BLaER1 (cell line): Measurements from ENCODE around the gene KRT81.
"Not testable (repeated sequence)": the region's sequence is repeated elsewhere in the genome, so short reads cannot be mapped to it uniquely, and the experiment has no call there.

Experiments
- H3K27ac ChIP-seq: shearing (Covaris generic); formaldehyde crosslinking; 2 replicates; pipeline ENCODE4 v1.8.1; 2022
- H3K27me3 ChIP-seq: shearing (Covaris generic); formaldehyde crosslinking; 2 replicates; pipeline ENCODE4 v1.8.1; 2022
- H3K36me3 ChIP-seq: shearing (Covaris generic); formaldehyde crosslinking; 2 replicates; pipeline ENCODE4 v1.8.1; 2022
- H3K4me1 ChIP-seq: shearing (Covaris generic); formaldehyde crosslinking; 2 replicates; pipeline ENCODE4 v1.8.1; 2022
- H3K4me2 ChIP-seq: shearing (Covaris generic); formaldehyde crosslinking; 2 replicates; pipeline ENCODE4 v1.8.1; 2022
- H3K4me3 ChIP-seq: shearing (Covaris generic); formaldehyde crosslinking; 2 replicates; pipeline ENCODE4 v1.8.1; 2022
- H3K9ac ChIP-seq: shearing (Covaris generic); formaldehyde crosslinking; 2 replicates; pipeline ENCODE4 v1.8.1; 2022
- H3K9me3 ChIP-seq: shearing (Covaris generic); formaldehyde crosslinking; 2 replicates; pipeline ENCODE4 v1.8.1; 2022
- H4K20me1 ChIP-seq: shearing (Covaris generic); formaldehyde crosslinking; 2 replicates; pipeline ENCODE4 v1.8.1; 2022
- Cebpa-rat ChIP-seq: shearing (Covaris generic); IDR thresholded peaks from 2 replicates; pipeline ENCODE4 v1.8.1; 2022

KRT81 gene

GRCh38 chr12:52300796-52301691 lies 9.7 kb upstream of the KRT81 start:
- no peak for TF ChIP-seq Cebpa-rat
- Histone ChIP-seq H4K20me1 (no peaks in the 10 kb centered on the region), H3K36me3 (no peaks in the 10 kb centered on the region), H3K27ac (no peak overlapping the region), H3K27me3 (no peaks in the 10 kb centered on the region), H3K9ac (no peak overlapping the region), H3K4me3 (no peak overlapping the region), H3K9me3 (no peaks in the 10 kb centered on the region), H3K4me2 (no peak overlapping the region), H3K4me1 (peaks cover 16% of the 10 kb centered on the region)

- Histone ChIP-seq H3K27me3 (no peaks in the 10 kb centered on the region), H4K20me1 (no peaks in the 10 kb centered on the region), H3K9ac (no peak overlapping the region), H3K4me1 (no peaks in the 10 kb centered on the region), H3K4me3 (no peak overlapping the region), H3K9me3 (no peaks in the 10 kb centered on the region), H3K36me3 (no peaks in the 10 kb centered on the region), H3K4me2 (no peak overlapping the region), H3K27ac (no peak overlapping the region)
- no peak for TF ChIP-seq Cebpa-rat
These were observed 7.4 kb upstream of the KRT81 start for GRCh38 chr12:52298677-52299190.

GRCh38 chr12:52296572-52297215 lies 5.4 kb upstream of the KRT81 start:
- Histone ChIP-seq H3K27ac (no peak overlapping the region), H3K27me3 (no peaks in the 10 kb centered on the region), H3K36me3 (no peaks in the 10 kb centered on the region), H3K4me1 (no peaks in the 10 kb centered on the region), H3K4me3 (no peak overlapping the region), H3K9me3 (no peaks in the 10 kb centered on the region), H3K9ac (no peak overlapping the region), H3K4me2 (no peak overlapping the region), H4K20me1 (no peaks in the 10 kb centered on the region)
- no peak for TF ChIP-seq Cebpa-rat

GRCh38 chr12:52295663-52296062 lies 4.3 kb upstream of the KRT81 start:
- H3K9ac ChIP-seq, result no peak overlapping the region
- H3K9me3 ChIP-seq, result no peaks in the 10 kb centered on the region
- no peaks in the 10 kb centered on the region for H3K36me3 ChIP-seq
- no peaks in the 10 kb centered on the region for H4K20me1 ChIP-seq
- H3K4me3 ChIP-seq, result no peak overlapping the region
- no peak overlapping the region for H3K27ac ChIP-seq
- no peaks in the 10 kb centered on the region for H3K4me1 ChIP-seq
- H3K4me2 ChIP-seq, result no peak overlapping the region
- no peaks in the 10 kb centered on the region for H3K27me3 ChIP-seq
- TF ChIP-seq Cebpa-rat, result no peak

GRCh38 chr12:52294803-52295202 lies 3.5 kb upstream of the KRT81 start:
- H3K27me3 ChIP-seq, result no peaks in the 10 kb centered on the region
- H3K36me3 ChIP-seq, result no peaks in the 10 kb centered on the region
- no peak overlapping the region for H3K27ac ChIP-seq
- no peaks in the 10 kb centered on the region for H3K4me1 ChIP-seq
- no peak overlapping the region for H3K4me3 ChIP-seq
- no peak for TF ChIP-seq Cebpa-rat
- no peaks in the 10 kb centered on the region for H4K20me1 ChIP-seq
- H3K4me2 ChIP-seq, result no peak overlapping the region
- no peaks in the 10 kb centered on the region for H3K9me3 ChIP-seq
- H3K9ac ChIP-seq, result no peak overlapping the region

GRCh38 chr12:52293926-52294325 lies 2.6 kb upstream of the KRT81 start:
- Histone ChIP-seq H3K36me3 (no peaks in the 10 kb centered on the region), H4K20me1 (no peaks in the 10 kb centered on the region), H3K27ac (no peak overlapping the region), H3K4me1 (no peaks in the 10 kb centered on the region), H3K4me3 (no peak overlapping the region), H3K4me2 (no peak overlapping the region), H3K27me3 (no peaks in the 10 kb centered on the region), H3K9ac (no peak overlapping the region), H3K9me3 (no peaks in the 10 kb centered on the region)
- TF ChIP-seq Cebpa-rat, result no peak

- H3K36me3 ChIP-seq, H3K9ac ChIP-seq, H4K20me1 ChIP-seq, H3K4me3 ChIP-seq, H3K27me3 ChIP-seq, H3K9me3 ChIP-seq, H3K4me2 ChIP-seq, H3K27ac ChIP-seq: not testable (repeated sequence)
- H3K4me1 ChIP-seq, result peaks cover 10% of the 10 kb centered on the region
These were observed 725 bp downstream of the KRT81 start for GRCh38 chr12:52290483-52291134.

GRCh38 chr12:52287816-52288805 lies 3.2 kb downstream of the KRT81 start:
- H3K9me3 ChIP-seq, H3K4me3 ChIP-seq, H3K9ac ChIP-seq, H3K36me3 ChIP-seq, H4K20me1 ChIP-seq, H3K27ac ChIP-seq, H3K27me3 ChIP-seq: not testable (repeated sequence)
- H3K4me1 ChIP-seq, result peaks cover 10% of the 10 kb centered on the region
- peak overlapping the region; percentile 59 for H3K4me2 ChIP-seq

- not testable (repeated sequence) for H3K9me3 ChIP-seq, H3K9ac ChIP-seq, H3K27ac ChIP-seq, H3K27me3 ChIP-seq, H3K4me3 ChIP-seq, H3K4me2 ChIP-seq, H3K36me3 ChIP-seq, H4K20me1 ChIP-seq
- peaks cover 10% of the 10 kb centered on the region for H3K4me1 ChIP-seq
These were observed 4.2 kb downstream of the KRT81 start for GRCh38 chr12:52286857-52287785.
